ENCODE results near the gene DRG2. TPM values are rescaled to one million over a fixed set of nuclear protein-coding genes. Genes with fewer than 3 reads are reported as not detected.

The DRG2 gene
- polyA plus RNA-seq, 1 experiment: 36.4 TPM

DNA sequence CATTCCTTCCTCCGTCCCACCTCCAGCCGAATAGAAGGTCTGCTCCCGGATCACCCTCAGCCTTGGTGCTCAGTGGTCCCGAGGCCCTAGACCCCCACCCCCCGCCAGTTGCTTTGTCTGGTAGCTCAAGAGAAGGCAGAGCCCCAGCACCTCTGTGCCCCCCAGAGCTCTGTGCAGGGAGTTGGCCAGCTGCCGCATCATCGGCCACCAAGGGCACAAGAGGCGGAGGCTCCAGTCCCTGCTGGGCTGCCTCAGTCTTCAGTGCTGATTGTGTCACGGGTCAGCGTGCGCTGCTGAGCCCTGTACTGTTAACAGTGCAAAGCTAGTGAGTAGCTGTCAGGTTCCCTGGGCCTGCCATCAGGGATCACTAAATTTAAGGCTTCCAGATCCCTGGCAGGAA is 22.2 kb upstream of the DRG2 start:
- POLR2A ChIA-PET: no interaction called here
- no peak for DNase-seq (ENCODE audit: low read depth)
- H3K27me3 ChIP-seq (ENCODE audit: control insufficient read depth, insufficient read depth, low read length): no peaks in the 10 kb centered on the region
- peaks cover 16% of the 10 kb centered on the region for H3K36me3 ChIP-seq (ENCODE audit: control insufficient read depth, insufficient read depth, low read length)
- CTCF ChIA-PET: interaction anchor here (1.3 kb wide), 1 partner anchor 10 kb away, joined by 3 read pairs; no protein-coding TSS in a partner anchor
- TF ChIP-seq, protein P1, sequence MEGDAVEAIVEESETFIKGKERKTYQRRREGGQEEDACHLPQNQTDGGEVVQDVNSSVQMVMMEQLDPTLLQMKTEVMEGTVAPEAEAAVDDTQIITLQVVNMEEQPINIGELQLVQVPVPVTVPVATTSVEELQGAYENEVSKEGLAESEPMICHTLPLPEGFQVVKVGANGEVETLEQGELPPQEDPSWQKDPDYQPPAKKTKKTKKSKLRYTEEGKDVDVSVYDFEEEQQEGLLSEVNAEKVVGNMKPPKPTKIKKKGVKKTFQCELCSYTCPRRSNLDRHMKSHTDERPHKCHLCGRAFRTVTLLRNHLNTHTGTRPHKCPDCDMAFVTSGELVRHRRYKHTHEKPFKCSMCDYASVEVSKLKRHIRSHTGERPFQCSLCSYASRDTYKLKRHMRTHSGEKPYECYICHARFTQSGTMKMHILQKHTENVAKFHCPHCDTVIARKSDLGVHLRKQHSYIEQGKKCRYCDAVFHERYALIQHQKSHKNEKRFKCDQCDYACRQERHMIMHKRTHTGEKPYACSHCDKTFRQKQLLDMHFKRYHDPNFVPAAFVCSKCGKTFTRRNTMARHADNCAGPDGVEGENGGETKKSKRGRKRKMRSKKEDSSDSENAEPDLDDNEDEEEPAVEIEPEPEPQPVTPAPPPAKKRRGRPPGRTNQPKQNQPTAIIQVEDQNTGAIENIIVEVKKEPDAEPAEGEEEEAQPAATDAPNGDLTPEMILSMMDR (IDR thresholded peaks at IDR 0.05; ENCODE audit: insufficient read depth, low read depth, low read length): no peak
- no peak overlapping the region for H3K4me3 ChIP-seq (ENCODE audit: low read depth, low read length)

DNA sequence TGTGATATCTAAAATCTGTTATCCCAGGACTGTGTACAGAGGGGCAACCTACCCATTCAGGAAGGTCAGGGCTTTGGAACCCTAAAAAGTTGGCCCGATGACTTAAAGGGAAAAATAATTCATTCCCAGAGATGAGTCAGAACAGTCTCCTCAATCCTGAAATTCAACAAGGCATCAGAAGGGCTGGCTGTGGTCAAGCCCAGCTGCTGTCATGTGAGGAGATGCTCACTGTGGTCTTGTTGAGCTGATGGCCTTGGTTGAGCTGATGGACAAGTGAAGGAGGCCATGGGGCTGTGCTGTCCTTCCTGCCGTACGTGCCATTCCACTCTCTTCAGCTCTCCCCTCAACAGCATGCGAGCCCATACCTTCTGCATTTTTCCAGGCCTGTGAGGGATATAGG is 20.9 kb upstream of the DRG2 start:
- no peak for DNase-seq (ENCODE audit: low read depth)
- no peaks in the 10 kb centered on the region for H3K27me3 ChIP-seq (ENCODE audit: control insufficient read depth, insufficient read depth, low read length)
- H3K4me3 ChIP-seq (ENCODE audit: low read depth, low read length): no peak overlapping the region
- ChIA-PET CTCF (interaction anchor here (1.3 kb wide), 1 partner anchor 11 kb away, joined by 3 read pairs; no protein-coding TSS in a partner anchor), POLR2A (no interaction called here)
- H3K36me3 ChIP-seq (ENCODE audit: control insufficient read depth, insufficient read depth, low read length): peaks cover 9% of the 10 kb centered on the region
- TF ChIP-seq, protein P1 (IDR thresholded peaks at IDR 0.05; ENCODE audit: insufficient read depth, low read depth, low read length): no peak

DNA sequence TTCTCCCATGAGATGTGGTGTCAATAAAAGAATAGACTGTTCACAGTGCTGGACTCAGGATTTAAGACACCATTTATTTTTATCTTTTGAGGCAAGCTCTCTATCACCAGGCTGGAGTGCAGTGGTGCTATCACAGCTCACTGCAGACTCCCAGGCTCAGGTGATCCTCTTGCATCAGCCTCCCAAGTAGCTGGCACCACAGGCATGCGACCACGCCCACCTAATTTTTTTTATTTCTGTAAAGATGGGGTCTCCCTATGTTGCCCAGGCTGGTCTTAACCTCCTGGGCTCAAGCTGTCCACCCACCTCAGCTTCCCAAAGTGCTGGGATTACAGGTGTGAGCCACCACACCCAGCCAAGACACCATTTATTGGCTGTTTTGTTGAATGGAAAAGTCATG is 18.6 kb upstream of the DRG2 start:
- H3K36me3 ChIP-seq (ENCODE audit: control insufficient read depth, insufficient read depth, low read length): peaks cover 9% of the 10 kb centered on the region
- TF ChIP-seq, protein P1 (IDR thresholded peaks at IDR 0.05; ENCODE audit: insufficient read depth, low read depth, low read length): no peak
- ChIA-PET POLR2A (no interaction called here), CTCF (no interaction called here)
- no peaks in the 10 kb centered on the region; the same call in 1 of the 2 replicates for H3K27me3 ChIP-seq (ENCODE audit: control insufficient read depth, insufficient read depth, low read length)
- no peak overlapping the region for H3K4me3 ChIP-seq (ENCODE audit: low read depth, low read length)
- no peak for DNase-seq (ENCODE audit: low read depth)

DNA sequence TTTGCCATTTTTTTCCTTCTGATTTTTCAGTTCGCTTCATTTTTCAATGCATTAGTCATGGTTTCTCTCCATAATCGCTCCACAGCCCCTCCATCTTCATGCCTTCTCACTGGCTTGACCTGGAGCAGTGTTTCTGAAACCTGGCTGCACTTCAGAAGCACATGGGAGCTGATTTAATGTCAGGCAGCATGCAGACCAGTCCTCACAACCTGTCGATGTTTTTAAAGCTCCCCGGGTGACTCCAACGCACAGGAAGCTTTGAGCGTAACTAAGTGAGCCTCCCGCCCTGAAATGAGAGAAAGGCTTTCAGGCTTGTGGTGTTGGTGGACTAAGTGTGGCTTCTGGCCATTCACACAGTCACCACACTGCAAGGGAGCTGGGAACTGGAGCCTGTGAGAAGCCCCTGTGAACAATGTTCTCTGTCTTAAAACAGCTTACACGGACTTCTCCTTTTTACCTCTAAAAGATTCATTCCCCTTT is 16.8 kb upstream of the DRG2 start:
- TF ChIP-seq, protein P1 (IDR thresholded peaks at IDR 0.05; ENCODE audit: insufficient read depth, low read depth, low read length): no peak
- peaks cover 1% of the 10 kb centered on the region for H3K27me3 ChIP-seq (ENCODE audit: control insufficient read depth, insufficient read depth, low read length)
- no peak overlapping the region for H3K4me3 ChIP-seq (ENCODE audit: low read depth, low read length)
- peaks cover 4% of the 10 kb centered on the region for H3K36me3 ChIP-seq (ENCODE audit: control insufficient read depth, insufficient read depth, low read length)
- CTCF ChIA-PET: interaction anchor here (1.2 kb wide), 1 partner anchor 11 kb away, joined by 3 read pairs; no protein-coding TSS in a partner anchor
- POLR2A ChIA-PET: no interaction called here
- DNase-seq (ENCODE audit: low read depth): no peak

DNA sequence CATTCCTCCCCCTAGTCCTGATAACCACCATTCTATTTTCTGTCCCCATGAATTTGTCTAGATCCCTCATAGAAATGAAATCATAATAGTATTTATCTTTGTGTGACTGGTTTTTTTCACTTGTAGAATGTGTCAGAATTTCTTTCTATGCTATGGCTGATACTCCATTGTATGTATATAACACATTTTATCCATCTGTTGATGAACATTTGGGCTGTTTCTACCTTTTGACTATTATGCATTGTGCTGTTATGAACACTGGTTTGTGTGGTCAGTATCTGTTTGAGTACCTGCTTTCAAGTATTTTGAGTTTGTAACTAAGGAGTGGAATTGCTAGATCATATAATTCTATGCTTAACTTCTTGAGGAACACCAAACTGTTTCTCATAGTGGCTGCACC is 16.0 kb upstream of the DRG2 start:
- Histone ChIP-seq H3K4me3 (ENCODE audit: low read depth, low read length) (no peak overlapping the region), H3K36me3 (ENCODE audit: control insufficient read depth, insufficient read depth, low read length) (peaks cover under 1% of the 10 kb centered on the region; the same call in 1 of the 2 replicates), H3K27me3 (ENCODE audit: control insufficient read depth, insufficient read depth, low read length) (peaks cover 3% of the 10 kb centered on the region)
- ChIA-PET CTCF (no interaction called here), POLR2A (no interaction called here)
- TF ChIP-seq, protein P1 (IDR thresholded peaks at IDR 0.05; ENCODE audit: insufficient read depth, low read depth, low read length): no peak
- no peak for DNase-seq (ENCODE audit: low read depth)
